ENCODE data around the gene GULP1. TPM values are rescaled to one million over a fixed set of nuclear protein-coding genes. Genes with fewer than 3 reads are reported as not detected.

The GULP1 gene
- total RNA-seq, 1 experiment from 2014 or later = 75.1 TPM

GRCh38 chr2:188369365-188369764 lies 77.7 kb downstream of the GULP1 start:
- H3K27me3 Mint-ChIP-seq (ENCODE audit: low read depth) = no peaks in the 10 kb centered on the region
- no peak overlapping the region for H3K4me3 Mint-ChIP-seq
- H3K4me1 Mint-ChIP-seq = peaks cover 67% of the 10 kb centered on the region
- CTCF ChIA-PET = interaction anchor here (0.6 to 2.7 kb wide), 22 partner anchors 9 to 238 kb away, joined by 3 to 15 read pairs (median 4); partner anchors contain the start of gene GULP1
- DNase-seq (ENCODE audit: low spot score) (peak; percentile 16), ATAC-seq (peak; percentile 79)
- no peaks in the 10 kb centered on the region for H3K9me3 Mint-ChIP-seq
- no peaks in the 10 kb centered on the region for H3K36me3 Mint-ChIP-seq
- TF ChIP-seq MAX (CRISPR knock-in tag; IDR thresholded peaks at IDR 0.05) (no peak), CTCF (IDR thresholded peaks at IDR 0.05) (peak; percentile 50; the same call in 1 of the 2 replicates), ZNF121 (CRISPR knock-in tag; IDR thresholded peaks at IDR 0.05) (peak; percentile 21; the same call in 1 of the 2 replicates)
- H3K27ac Mint-ChIP-seq = peak overlapping the region; percentile 25
- POLR2A ChIA-PET = interaction anchor here (1.9 kb wide), 1 partner anchor 76 kb away, joined by 5 read pairs; no protein-coding TSS in a partner anchor

DNA sequence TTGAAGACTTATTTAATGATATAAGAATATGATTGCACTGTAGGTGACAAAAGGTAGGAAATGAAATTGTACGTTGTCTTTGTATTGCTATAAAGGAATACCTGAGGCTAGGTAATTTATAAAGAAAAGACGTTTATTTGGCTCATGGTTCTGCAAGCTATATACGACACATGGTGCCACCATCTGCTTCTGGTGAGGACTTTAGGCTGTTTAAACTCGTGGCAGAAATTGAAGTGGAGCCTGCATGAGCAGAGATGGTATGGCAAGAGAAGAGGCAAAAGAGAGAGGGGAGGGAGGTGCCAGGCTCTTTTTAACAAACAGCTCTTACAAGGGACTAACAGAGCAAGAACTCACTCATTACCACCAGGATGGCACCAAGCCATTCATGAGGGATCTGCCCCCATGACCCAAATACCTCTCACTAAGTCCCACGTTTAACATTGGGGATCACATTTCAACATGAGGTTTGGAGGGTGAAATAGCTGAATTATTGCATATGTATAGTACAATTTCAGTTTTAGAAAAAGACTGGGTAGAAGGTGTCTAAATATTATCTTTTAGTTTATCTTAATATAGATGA lies 86.8 kb downstream of the GULP1 start:
- ATAC-seq (peak; percentile 36), DNase-seq (ENCODE audit: low spot score) (no peak)
- TF ChIP-seq, protein P1, sequence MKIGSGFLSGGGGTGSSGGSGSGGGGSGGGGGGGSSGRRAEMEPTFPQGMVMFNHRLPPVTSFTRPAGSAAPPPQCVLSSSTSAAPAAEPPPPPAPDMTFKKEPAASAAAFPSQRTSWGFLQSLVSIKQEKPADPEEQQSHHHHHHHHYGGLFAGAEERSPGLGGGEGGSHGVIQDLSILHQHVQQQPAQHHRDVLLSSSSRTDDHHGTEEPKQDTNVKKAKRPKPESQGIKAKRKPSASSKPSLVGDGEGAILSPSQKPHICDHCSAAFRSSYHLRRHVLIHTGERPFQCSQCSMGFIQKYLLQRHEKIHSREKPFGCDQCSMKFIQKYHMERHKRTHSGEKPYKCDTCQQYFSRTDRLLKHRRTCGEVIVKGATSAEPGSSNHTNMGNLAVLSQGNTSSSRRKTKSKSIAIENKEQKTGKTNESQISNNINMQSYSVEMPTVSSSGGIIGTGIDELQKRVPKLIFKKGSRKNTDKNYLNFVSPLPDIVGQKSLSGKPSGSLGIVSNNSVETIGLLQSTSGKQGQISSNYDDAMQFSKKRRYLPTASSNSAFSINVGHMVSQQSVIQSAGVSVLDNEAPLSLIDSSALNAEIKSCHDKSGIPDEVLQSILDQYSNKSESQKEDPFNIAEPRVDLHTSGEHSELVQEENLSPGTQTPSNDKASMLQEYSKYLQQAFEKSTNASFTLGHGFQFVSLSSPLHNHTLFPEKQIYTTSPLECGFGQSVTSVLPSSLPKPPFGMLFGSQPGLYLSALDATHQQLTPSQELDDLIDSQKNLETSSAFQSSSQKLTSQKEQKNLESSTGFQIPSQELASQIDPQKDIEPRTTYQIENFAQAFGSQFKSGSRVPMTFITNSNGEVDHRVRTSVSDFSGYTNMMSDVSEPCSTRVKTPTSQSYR (CRISPR knock-in tag; IDR thresholded peaks at IDR 0.05) = no peak
- TF ChIP-seq ZNF512 (CRISPR knock-in tag; IDR thresholded peaks at IDR 0.05; ENCODE audit: borderline replicate concordance) (no peak), ZNF317 (CRISPR knock-in tag; IDR thresholded peaks at IDR 0.05; ENCODE audit: borderline replicate concordance, low read depth) (no peak), PRDM15 (CRISPR knock-in tag; IDR thresholded peaks at IDR 0.05) (no peak), E2F4 (CRISPR knock-in tag; IDR thresholded peaks at IDR 0.05; ENCODE audit: borderline replicate concordance, low read depth) (no peak), NFYB (CRISPR knock-in tag; conservative IDR thresholded peaks at IDR 0.05; ENCODE audit: low read depth) (no peak), ZNF396 (CRISPR knock-in tag; IDR thresholded peaks at IDR 0.05; ENCODE audit: borderline replicate concordance) (no peak), PRRX2 (CRISPR knock-in tag; IDR thresholded peaks at IDR 0.05) (no peak), NR2C2 (CRISPR knock-in tag; IDR thresholded peaks at IDR 0.05) (no peak)
- POLR2A ChIA-PET = interaction anchor here (0.7 kb wide), 1 partner anchor 1068 kb away, joined by 5 read pairs; no protein-coding TSS in a partner anchor
- Mint-ChIP-seq H3K9me3 (peaks cover 11% of the 10 kb centered on the region), H3K27me3 (ENCODE audit: low read depth) (no peaks in the 10 kb centered on the region), H3K4me1 (peaks cover 29% of the 10 kb centered on the region), H3K4me3 (no peak overlapping the region), H3K27ac (peak overlapping the region; percentile 78), H3K36me3 (peaks cover 13% of the 10 kb centered on the region)
- CTCF ChIA-PET = interaction anchor here (1.1 to 1.8 kb wide), 2 partner anchors 9 to 18 kb away, joined by 5 to 6 read pairs; no protein-coding TSS in a partner anchor

All from WTC11 (cell line).